ENCODE results near the gene TMEM218. TPM values are rescaled to one million over a fixed set of nuclear protein-coding genes. Genes with fewer than 3 reads are reported as not detected.
A peak's percentile ranks its signal among the peaks of the same experiment; 100 is the strongest.
"Not testable (repeated sequence)": the region's sequence is repeated elsewhere in the genome, so short reads cannot be mapped to it uniquely, and the experiment has no call there.

The TMEM218 gene
- total RNA-seq, 1 experiment from 2014 or later, result 26.1 TPM

DNA sequence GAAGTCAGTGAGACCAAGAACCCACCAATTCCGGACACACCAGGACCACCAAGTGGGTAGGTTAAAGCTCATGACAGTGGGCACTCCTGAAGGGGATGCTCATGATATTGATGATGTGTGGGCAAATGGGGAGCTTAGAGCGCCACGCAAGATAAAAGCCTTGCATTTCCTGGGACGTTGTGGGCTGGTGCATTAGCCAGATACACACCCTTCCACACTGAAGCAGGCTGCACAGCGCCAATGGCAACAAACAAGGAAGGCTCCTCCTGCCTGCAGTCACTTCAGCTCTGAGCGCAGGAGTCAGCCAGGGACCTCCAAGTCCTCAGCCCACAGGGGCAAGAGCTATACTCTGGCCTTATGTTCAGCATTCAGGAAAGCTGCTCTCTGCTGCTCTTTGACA, 20.6 kb downstream of the TMEM218 start:
- DNase-seq (ENCODE audit: low spot score), result no peak

DNA sequence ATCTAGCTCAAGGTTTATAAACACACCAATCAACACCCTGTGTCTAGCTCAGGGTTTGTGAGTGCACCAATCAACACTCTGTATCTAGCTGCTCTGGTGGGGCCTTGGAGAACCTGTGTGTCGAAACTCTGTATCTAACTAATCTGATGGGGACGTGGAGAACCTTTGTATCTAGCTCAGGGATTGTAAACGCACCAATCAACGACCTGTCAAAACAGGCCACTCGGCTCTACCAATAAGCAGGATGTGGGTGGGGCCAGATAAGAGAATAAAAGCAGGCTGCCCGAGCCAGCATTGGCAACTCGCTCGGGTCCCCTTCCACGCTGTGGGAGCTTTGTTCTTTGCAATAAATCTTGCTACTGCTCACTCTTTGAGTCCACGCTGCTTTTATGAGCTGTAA, 21.3 kb downstream of the TMEM218 start:
- not testable (repeated sequence) for DNase-seq (ENCODE audit: low spot score)

GRCh38 chr11:125089481-125089880, 21.9 kb downstream of the TMEM218 start:
- not testable (repeated sequence) for DNase-seq (ENCODE audit: low spot score)

DNA sequence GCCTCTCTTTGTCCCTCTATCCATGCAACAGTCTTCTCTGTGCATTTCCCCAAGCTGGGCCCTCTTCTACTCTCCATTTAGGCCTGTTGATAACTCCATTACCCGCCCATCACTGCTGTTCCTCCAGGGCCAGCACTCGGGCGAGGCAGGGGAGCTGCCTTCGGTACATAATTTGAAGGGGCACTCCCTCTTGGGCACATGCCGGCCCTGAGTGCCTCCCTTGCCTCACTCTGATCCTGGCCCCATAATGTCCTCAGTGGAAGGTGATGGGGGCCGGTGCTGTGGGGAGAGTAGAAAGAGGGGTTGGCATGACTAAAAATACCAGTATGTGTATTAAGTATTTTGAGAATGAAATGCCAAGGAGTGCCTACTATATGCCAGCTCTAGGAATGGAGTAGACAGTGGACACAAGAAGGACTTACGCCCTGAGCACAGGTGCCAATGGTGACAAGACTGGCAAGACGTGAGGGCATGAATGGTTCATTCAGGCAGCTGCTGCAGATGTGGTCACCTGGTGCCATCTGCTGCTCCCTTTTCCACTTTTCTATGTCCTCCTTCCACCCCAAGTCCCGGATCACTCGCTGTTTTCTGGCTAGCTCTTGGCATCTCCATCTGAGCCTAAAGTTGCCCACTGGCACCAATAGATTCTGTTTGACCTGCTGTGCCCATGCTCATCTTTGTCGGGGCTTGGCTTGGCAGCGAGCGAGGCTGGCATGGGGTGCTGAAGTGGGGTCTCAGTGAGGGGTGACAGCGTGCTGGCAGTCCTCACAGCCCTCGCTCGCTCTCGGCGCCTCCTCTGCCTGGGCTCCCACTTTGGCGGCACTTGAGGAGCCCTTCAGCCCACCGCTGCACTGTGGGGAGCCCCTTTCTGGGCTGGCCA, 22.6 kb downstream of the TMEM218 start:
- peak; percentile 27 for DNase-seq (ENCODE audit: low spot score)

DNA sequence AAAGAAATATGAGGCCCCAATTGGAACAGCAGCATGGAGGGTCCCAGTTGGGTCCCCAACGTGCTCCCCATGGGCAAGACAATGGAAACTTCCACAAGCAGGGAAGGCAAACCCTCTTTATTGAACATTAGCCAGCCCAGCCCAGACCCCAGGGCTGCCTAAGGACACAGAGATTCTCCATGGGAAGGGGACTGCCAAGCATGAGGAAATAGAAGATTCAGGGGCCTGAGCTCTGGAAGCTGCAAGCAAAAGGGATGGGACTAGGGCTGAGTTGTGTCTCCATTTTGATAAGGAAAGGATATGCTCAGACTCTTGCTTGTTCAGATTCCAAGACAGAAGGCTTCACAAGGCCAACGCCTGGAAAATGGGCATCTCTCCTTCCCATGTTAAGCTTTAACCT, 23.3 kb downstream of the TMEM218 start:
- DNase-seq (ENCODE audit: low spot score), result no peak

DNA sequence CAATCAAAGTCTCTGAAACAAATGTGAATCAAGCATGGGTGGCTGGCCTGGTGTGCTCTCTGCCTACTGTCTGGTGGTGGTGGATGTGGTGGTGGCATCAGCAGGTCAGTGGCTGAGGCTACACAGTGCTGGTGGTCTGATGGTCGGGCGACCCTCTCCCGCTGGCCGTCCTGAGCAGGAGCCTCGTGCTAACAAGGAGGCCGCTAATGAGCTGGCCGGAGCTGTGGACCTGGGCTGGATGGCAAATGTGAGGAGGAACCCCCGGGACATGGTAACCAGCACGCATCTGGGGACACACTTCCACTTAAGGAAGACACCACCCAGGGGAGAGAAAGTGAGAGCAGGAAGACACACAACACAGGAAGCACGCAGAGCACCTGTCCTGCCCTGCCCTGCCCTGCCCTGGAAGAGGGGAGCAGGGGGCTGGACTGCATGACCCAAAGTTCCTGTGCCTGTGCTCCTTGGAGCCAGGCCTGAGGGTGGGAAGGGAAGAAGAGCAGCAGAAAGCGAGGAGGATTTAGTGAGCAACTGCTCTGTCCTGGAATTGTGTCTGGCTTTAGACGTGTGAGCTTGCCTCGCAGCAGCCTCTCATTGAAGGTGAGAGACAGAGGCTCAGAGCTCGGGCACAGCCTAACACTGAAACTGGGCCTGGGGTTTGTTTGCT, 24.7 kb downstream of the TMEM218 start:
- DNase-seq (ENCODE audit: low spot score), result no peak

GRCh38 chr11:125085301-125086081, 25.9 kb downstream of the TMEM218 start:
- DNase-seq (ENCODE audit: low spot score), result no peak

DNA sequence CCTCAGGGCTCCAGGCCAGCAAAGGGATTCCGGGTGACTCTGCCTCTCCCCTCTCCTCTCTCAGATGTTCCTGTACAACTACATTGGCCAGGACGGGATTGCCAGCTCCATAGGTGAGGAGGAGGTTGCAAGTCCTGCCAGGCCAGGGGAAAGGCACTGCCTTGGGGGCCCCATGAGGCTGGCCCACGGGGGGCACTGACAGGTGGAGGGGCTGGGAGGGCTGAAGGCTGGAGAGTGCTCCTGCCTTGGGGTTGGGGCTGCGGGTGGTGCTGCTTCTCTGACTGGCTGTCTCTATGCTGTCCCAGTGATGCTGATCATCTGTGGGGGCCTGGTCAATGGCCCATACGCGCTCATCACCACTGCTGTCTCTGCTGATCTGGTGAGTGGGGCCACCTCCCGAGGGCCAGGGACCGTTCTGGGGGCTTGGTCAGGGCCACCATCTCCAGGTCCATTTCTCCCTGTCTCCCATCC, 26.6 kb downstream of the TMEM218 start:
- DNase-seq (ENCODE audit: low spot score), result no peak

- no peak for DNase-seq (ENCODE audit: low spot score)
Observed at GRCh38 chr11:125084057-125084416, 27.4 kb downstream of the TMEM218 start.

DNA sequence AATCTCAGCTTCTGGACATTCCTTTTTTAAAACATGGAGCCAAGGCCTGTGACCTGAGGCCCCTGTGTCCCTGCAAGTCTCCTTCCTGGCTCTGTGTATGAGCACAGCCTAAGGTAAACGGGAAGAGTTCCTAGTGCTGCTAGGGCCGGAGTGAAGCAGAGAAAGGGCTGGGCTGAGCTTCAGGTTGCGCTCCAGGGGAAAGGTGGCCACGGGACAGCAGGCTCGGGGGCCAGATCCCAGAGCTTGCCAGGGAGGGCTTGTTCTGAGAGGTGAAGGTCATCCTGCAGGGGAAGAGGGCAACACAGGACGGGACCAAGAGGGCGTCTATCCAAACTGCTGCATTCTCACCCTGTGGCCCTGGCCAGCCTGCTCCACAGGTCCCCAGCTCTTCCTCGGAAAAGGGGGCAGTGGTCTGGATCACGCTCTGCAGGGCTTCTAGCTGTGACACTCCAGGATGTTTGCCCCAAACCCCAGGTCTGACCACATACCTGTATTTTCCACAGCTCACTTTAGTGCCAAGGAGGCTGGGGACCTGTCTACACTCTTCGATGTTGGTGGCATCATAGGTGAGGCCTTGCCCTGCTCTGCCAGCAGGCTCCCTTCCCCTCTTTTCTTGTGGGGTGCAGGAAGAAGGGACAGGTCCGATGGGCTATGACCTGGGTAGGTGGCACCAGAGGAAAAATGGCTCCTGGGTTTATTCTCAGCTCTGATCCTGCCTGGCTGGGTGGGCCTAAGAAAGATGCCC, 27.9 kb downstream of the TMEM218 start:
- no peak for DNase-seq (ENCODE audit: low spot score)

DNA sequence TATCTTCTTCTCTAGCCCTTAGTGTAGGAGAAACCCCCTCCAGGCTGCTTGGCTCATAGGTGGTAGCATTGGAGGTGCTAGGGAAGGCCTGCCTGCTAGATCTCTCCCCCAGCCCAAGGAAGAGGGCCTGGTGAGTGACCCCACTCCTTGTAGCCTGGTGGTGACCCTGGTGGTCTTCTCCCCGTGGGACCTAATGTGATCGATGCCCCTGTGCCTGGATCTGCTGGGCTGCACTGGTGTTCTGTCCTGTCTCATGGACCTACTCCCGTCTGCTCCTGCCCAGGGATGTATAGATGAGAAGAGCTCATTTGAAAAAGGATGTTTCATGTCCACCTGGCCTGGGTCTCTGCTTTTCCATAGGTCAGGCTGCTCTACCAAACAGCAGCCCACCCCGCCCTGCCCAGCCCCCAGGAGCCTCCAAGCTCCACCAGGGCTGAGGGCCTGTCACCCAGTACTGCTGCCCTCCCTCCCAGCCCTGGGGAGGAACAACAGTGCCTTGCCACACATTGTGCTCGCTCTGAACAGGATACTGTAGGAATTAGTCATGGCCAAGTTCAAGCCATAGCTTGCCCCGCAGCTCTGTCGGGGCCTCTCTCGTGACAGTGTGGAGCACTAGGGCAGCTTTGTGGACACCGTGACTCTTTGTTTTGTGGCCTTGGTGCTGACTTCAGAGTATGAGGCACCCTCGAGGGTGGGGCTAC, 28.7 kb downstream of the TMEM218 start:
- DNase-seq (ENCODE audit: low spot score), result peak; percentile 23

- no peak for DNase-seq (ENCODE audit: low spot score)
Observed at GRCh38 chr11:125082040-125082439, 29.4 kb downstream of the TMEM218 start.

DNA sequence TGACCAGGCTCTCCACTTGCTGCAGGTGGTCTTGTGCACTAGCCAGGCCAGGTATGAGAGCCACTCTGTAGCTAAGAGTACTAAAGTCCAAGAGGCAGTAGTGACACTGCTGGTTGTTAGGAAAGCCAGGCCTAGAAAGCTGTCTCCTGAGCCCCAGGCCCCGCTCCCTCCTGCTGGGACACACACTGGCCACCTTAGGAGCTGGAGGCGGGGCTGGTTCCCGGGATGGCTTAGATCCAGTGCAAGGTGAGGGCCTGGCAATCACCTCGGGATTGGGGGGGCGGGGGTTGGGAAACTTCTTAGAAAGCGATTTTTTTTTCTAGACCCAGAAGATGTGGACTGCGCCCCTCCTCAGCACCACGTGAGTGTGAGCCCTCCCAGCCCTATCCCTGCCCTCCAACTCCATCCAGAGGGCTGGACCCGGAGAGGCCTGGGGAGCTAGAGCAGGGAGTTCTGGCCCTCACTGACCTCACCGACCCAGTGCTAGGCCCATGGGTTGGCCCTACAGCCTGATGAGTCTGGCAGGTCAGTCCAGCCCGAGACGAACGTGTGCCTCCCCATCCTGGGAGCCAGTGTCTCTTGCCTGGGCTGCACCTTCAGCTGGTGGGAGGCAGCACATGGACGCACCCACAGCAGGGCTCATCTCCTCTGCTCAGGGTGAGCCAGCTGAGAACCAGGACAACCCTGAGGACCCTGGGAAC, 30.2 kb downstream of the TMEM218 start:
- DNase-seq (ENCODE audit: low spot score), result no peak

DNA sequence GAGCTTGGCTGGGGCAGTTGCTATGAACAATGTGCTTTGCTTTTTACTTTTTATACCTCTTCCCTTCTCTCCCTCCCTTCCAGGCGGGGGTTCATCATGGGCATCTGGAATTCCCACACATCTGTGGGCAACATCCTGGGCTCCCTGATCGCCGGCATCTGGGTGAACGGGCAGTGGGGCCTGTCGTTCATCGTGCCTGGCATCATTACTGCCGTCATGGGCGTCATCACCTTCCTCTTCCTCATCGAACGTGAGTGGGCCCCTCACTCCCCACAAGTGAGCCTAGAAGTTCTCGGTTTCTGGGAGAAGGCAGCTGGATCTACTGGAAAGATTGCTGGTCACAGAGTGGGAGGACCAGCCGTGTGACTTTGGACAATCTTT, 30.9 kb downstream of the TMEM218 start:
- no peak for DNase-seq (ENCODE audit: low spot score)

- no peak for DNase-seq (ENCODE audit: low spot score)
Observed at GRCh38 chr11:125079878-125080530, 31.4 kb downstream of the TMEM218 start.

DNA sequence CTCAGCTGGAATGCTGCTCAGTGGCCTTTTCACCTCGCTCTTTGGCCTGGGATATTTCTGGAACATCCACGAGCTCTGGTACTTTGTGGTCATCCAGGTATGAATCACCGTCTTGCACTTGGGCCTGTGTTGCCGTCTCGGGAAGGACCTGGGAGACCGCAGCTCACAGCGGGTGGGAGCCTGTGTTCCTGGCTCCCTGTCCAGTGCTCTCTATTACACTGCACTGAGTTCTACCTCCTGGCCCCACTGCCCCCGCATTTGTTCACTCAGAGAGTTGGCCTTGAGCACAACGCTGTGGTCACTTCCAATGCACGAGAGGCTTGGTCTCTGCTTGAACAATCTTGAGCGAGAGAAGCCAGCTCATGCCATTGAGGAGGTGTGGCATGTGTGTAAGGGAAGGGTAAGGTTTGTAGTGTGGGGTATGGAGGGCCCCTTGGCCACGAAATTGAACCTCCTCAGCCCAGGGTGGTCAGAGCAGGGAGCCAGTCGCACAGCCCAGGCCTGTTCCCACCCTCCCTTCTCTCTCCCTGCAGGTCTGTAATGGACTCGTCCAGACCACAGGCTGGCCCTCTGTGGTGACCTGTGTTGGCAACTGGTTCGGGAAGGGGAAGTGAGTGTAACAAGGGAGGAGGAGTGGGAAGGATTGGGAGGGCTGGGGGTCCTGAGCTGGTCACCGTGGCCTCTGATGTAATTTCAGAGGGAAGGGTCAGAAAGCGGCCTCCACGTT, 32.1 kb downstream of the TMEM218 start:
- no peak for DNase-seq (ENCODE audit: low spot score)

DNA sequence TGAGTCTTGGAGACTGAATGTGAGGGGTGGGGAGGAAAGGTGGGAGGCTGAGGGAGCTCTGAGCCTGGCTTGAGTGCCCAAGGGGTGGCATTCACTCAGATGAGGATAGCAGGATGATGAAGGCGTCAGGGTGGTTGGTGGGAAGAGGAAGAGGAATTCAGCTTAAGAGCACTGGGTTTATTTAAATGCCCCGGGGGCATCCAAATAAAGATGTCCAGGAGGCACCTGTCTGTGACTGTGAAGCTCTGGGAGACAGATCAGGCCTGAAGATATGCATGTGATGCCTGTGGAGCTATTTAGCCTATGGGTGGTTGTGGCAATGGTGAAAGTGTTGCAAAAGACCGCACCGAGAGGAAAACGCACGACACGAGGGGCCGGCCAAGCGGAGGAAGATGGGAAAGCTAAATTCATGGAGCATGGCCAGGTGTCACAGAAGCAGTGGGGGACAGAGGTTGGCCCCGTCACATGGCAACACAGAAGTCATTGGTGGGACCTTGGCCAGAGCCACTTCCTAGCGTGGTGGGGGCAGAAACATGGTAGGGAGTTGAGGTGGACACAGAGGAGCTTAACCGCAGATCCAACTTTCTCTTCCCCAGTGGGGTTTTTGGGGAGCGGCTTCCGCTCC, 32.8 kb downstream of the TMEM218 start:
- no peak for DNase-seq (ENCODE audit: low spot score)

- no peak for DNase-seq (ENCODE audit: low spot score)
Observed at GRCh38 chr11:125078016-125078415, 33.4 kb downstream of the TMEM218 start.

Measured in HT-29 (cell line).